Upper lobe of left lung (tissue), 4 donors: Measurements from ENCODE around the gene COX4I1.

Source experiments
- POLR2A ChIP-seq, 4 donors: fragments of 450-650 bp; IDR thresholded peaks; one replicate each; pipeline ENCODE4 v1.5.1; 2016 to 2017; ENCODE audit warnings: antibody characterized with exemption in 4 of 4, mild to moderate bottlenecking in 2 of 4
- POLR2AphosphoS5 ChIP-seq, 2 donors: sonication (generic); formaldehyde crosslinking; IDR thresholded peaks; one replicate each; pipeline ENCODE4 v1.5.1; 2017; ENCODE audit warnings: antibody characterized with exemption in 2 of 2
- TF ChIP-seq, protein P1 (sequence below), 6 experiments: fragments of 450-650 bp in 4 of 6; fragments of 200-600 bp in 2 of 6; sonication (generic) in 2 of 6; IDR thresholded peaks; one replicate each; pipeline ENCODE4 v1.5.1; 2016 to 2019; ENCODE audit warnings: antibody characterized with exemption in 6 of 6

DNA sequence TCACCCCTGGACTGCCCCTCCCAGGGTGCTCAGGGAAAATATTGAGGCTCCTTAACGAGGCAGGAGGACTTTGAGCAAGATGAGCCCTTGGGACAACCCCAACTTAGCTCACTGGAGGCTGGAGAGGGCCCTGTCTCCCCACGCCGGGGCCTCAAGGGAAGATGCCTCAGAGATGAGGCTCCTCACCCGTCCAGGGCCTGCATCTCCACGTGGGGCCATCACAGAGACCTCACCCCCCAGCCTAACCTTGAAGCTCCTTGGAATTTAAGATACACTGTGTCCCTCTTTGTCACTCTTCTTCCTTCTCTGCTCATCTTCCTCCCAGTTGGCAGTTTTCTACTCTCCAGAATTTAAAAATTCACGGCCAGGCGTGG is 11.2 kb downstream of the COX4I1 start:
- TF ChIP-seq, protein P1, sequence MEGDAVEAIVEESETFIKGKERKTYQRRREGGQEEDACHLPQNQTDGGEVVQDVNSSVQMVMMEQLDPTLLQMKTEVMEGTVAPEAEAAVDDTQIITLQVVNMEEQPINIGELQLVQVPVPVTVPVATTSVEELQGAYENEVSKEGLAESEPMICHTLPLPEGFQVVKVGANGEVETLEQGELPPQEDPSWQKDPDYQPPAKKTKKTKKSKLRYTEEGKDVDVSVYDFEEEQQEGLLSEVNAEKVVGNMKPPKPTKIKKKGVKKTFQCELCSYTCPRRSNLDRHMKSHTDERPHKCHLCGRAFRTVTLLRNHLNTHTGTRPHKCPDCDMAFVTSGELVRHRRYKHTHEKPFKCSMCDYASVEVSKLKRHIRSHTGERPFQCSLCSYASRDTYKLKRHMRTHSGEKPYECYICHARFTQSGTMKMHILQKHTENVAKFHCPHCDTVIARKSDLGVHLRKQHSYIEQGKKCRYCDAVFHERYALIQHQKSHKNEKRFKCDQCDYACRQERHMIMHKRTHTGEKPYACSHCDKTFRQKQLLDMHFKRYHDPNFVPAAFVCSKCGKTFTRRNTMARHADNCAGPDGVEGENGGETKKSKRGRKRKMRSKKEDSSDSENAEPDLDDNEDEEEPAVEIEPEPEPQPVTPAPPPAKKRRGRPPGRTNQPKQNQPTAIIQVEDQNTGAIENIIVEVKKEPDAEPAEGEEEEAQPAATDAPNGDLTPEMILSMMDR (IDR thresholded peaks at IDR 0.05): no peak
- TF ChIP-seq POLR2AphosphoS5 (IDR thresholded peaks at IDR 0.05) (no peak), POLR2A (IDR thresholded peaks at IDR 0.05) (no peak)
